B cell (primary cell): ENCODE measurements around the gene ASIC1. TPM values are rescaled to one million over a fixed set of nuclear protein-coding genes. Genes with fewer than 3 reads are reported as not detected.

Experiments
- ATAC-seq: fragments of 200-7000 bp; cut with Tn5 transposase; one replicate; pipeline ENCODE4 v1.10.0; 2021; ENCODE audit warnings: low read depth, mild to moderate bottlenecking, moderate number of reproducible peaks, moderate library complexity
- CTCF ChIA-PET: fragments of 350-600 bp; sonication (Branson Sonifier 250); formaldehyde crosslinking; loops from one replicate; lab custom pipeline; 2021; ENCODE audit warnings: antibody characterized with exemption, inconsistent platforms; lab: Charles Lee
- POLR2A ChIA-PET: fragments of 350-600 bp; sonication (Branson Sonifier 250); formaldehyde crosslinking; loops from one replicate; lab custom pipeline; 2021; ENCODE audit warnings: antibody characterized with exemption; lab: Charles Lee
- DNase-seq: peaks from one replicate; pipeline ENCODE4 v3.0.0; 2013
- H2AFZ ChIP-seq: 2 replicates; pipeline ENCODE4 v1.6.1; 2012; ENCODE audit warnings: mild to moderate bottlenecking, low read depth, low read length; ENCODE audit not compliant: insufficient read depth, poor library complexity, severe bottlenecking
- H3K27ac ChIP-seq, 2 donors: 1 replicate in 1 of 2; 2 replicates in 1 of 2; pipeline ENCODE4 v1.5.1; 2012 to 2013; ENCODE audit warnings: low read length in 2 of 2, mild to moderate bottlenecking in 2 of 2, moderate library complexity in 1 of 2
- H3K27me3 ChIP-seq, 4 experiments: fragments of 200-600 bp in 1 of 4; sonication (generic) in 1 of 4; replicated peaks in 1 of 4; 1 replicate in 2 of 4; 2 replicates in 2 of 4; pipeline versions ENCODE4 v1.6.1 to v1.7.0; 2013 to 2016; ENCODE audit warnings: low read length in 3 of 4, mild to moderate bottlenecking in 2 of 4, mixed read lengths in 1 of 4, moderate library complexity in 1 of 4; ENCODE audit not compliant: insufficient read depth in 4 of 4, control insufficient read depth in 3 of 4; ENCODE audit errors: control extremely low read depth in 1 of 4
- H3K36me3 ChIP-seq, 2 experiments: replicated peaks in 1 of 2; 1 replicate in 1 of 2; 2 replicates in 1 of 2; pipeline versions ENCODE4 v1.6.1 to v1.7.1; 2013; ENCODE audit warnings: low read length in 1 of 2; ENCODE audit not compliant: insufficient read depth in 2 of 2, control insufficient read depth in 1 of 2; ENCODE audit errors: control extremely low read depth in 1 of 2, extremely low read depth in 1 of 2
- H3K4me1 ChIP-seq, 2 donors: fragments of 200-600 bp in 1 of 2; sonication (generic) in 1 of 2; 1 replicate in 1 of 2; 2 replicates in 1 of 2; pipeline versions ENCODE4 v1.5.1 to v1.6.1; 2013 to 2017; ENCODE audit warnings: low read length in 2 of 2; ENCODE audit not compliant: control insufficient read depth in 2 of 2, insufficient read depth in 2 of 2
- H3K4me2 ChIP-seq: replicated peaks from 2 replicates; pipeline ENCODE3; 2012; ENCODE audit warnings: mild to moderate bottlenecking, low read depth, low read length; ENCODE audit not compliant: poor library complexity, severe bottlenecking
- H3K4me3 ChIP-seq, 5 experiments: fragments of 200-600 bp in 1 of 5; sonication (generic) in 1 of 5; 1 replicate in 3 of 5; 2 replicates in 2 of 5; pipeline versions ENCODE4 v1.5.1 to v1.7.0; 2011 to 2016; ENCODE audit warnings: low read length in 4 of 5, mild to moderate bottlenecking in 4 of 5, low read depth in 2 of 5, control low read depth in 1 of 5, moderate library complexity in 1 of 5; ENCODE audit not compliant: insufficient read depth in 1 of 5; ENCODE audit errors: control extremely low read depth in 1 of 5, extremely low read depth in 1 of 5
- H3K79me2 ChIP-seq: fragments of 200-600 bp; sonication (generic); one replicate; pipeline ENCODE4 v1.6.0; 2016; ENCODE audit warnings: low read length; ENCODE audit not compliant: control insufficient read depth, insufficient read depth
- H3K9ac ChIP-seq: fragments of 200-600 bp; sonication (generic); 2 replicates; pipeline ENCODE4 v1.6.1; 2017; ENCODE audit warnings: mild to moderate bottlenecking, low read length, moderate library complexity
- H3K9me3 ChIP-seq, 3 donors: one replicate each; pipeline versions ENCODE4 v1.6.1 to v1.7.1; 2013; ENCODE audit warnings: low read length in 2 of 3; ENCODE audit not compliant: control insufficient read depth in 2 of 3, insufficient read depth in 1 of 3; ENCODE audit errors: control extremely low read depth in 1 of 3
- H4K20me1 ChIP-seq: 2 replicates; pipeline ENCODE4 v1.6.0; 2012; ENCODE audit warnings: mild to moderate bottlenecking, low read length; ENCODE audit not compliant: insufficient read depth, control insufficient read depth, poor library complexity, severe bottlenecking
- H3K27ac Mint-ChIP-seq: one replicate; pipeline ENCODE4 v1.8.0; 2021; ENCODE audit warnings: mixed read lengths
- H3K27me3 Mint-ChIP-seq: one replicate; pipeline ENCODE4 v1.8.0; 2021; ENCODE audit warnings: mixed read lengths
- H3K4me1 Mint-ChIP-seq: one replicate; pipeline ENCODE4 v1.8.0; 2021; ENCODE audit warnings: mixed read lengths
- H3K4me3 Mint-ChIP-seq: one replicate; pipeline ENCODE4 v1.8.0; 2021; ENCODE audit warnings: mixed read lengths
- H3K9me3 Mint-ChIP-seq: one replicate; pipeline ENCODE4 v1.8.0; 2022; ENCODE audit warnings: mixed read lengths; ENCODE audit not compliant: insufficient read depth
- EZH2 ChIP-seq: IDR thresholded peaks from 2 replicates; pipeline ENCODE4 v1.6.1; 2012; ENCODE audit warnings: borderline replicate concordance, low read depth, mild to moderate bottlenecking, moderate library complexity, low read length; ENCODE audit not compliant: insufficient read depth, poor library complexity, severe bottlenecking
- whole genome bisulfite sequencing: methylation state at CpG from one replicate; pipeline ENCODE4 v1.1.5; 2013; ENCODE audit warnings: missing lambda C conversion rate; ENCODE audit not compliant: insufficient coverage; 5-methylcytosine and 5-hydroxymethylcytosine counted together
- intact Hi-C: fragments of 100-400 bp; cut with micrococcal nuclease; formaldehyde crosslinking; loops from one replicate; pipeline ENCODE4 v1.10.0; 2022
- polyA plus RNA-seq: library from polyadenylated mRNA; depleted of rRNA; stranded (reverse); fragments of >200 nt; gene quantifications from 2 replicates; pipeline ENCODE4 v1.2.3, GENCODE V29; 2012
- total RNA-seq, 2 donors: library from RNA; stranded (reverse); fragments of 120-200 nt in 1 of 2; gene quantifications; 1 replicate in 1 of 2; 2 replicates in 1 of 2; pipeline versions ENCODE4 v1.2.3 to v1.2.4, GENCODE V29; 2013 to 2022
- TF ChIP-seq, protein P1 (sequence below): fragments of 200-600 bp; IDR thresholded peaks from one replicate; pipeline ENCODE4 v1.8.0; 2022; ENCODE audit warnings: antibody characterized with exemption, mild to moderate bottlenecking

ASIC1 gene
- total and polyA plus RNA-seq, 2 donors (not counting 1 experiment from before 2014, with no cell fraction given), result not detected

DNA sequence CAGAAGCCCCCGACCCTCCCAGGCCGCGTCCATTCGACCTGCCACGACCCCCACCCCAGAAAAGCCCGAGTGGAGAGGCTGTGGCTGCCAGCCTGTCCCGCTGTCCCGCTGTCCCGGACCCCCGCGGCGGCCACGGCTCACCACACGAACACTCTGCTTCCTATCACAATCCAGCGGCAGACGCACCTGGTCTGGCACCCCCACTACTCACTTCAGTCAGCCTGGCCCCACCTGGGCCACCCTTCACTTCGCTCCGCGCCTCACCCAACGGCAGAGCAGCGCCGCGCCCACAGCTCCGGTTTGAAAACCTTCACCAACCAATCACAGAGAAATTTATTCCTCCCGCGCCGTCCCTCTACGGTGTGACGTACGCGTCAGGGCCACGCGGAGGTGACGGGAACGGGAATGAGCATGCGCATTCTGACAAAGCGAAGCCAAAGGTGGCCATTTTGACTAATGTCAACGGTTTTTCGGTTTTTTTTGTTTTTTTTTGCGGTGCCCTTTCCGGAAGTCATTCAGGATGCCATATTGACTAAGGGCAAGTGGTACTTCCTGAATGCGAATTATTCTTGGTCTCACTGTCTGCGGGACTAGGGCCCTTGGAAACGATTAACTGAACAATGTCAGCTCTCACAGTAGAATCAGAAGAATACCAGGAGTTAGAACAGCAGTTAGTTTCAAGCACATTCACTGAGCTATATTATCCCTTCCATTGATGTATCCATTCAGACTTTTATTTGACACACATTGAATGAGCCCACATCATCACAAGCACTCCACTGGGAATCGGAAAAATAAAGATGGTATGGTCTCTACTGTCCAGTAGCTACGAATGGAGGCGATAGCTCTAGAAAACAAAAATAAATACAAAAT, 32.0 kb upstream of the ASIC1 start, which contains the start of gene RACGAP1:
RACGAP1 (minus strand) TSS at position 308 of the 873 bp plus-strand sequence. CDS start 8,779 bp downstream, outside the sequence.
- Mint-ChIP-seq H3K9me3 (no peaks in the 10 kb centered on the region), H3K4me3 (peak within 1 kb of the TSS; percentile 94), H3K4me1 (peaks cover 17% of the 10 kb centered on the region), H3K27me3 (no peaks in the 10 kb centered on the region), H3K27ac (peak within 1 kb of the TSS; percentile 85)
- H3K79me2 ChIP-seq, result peaks cover 45% of the 10 kb centered on the region
- TF ChIP-seq, protein P1, sequence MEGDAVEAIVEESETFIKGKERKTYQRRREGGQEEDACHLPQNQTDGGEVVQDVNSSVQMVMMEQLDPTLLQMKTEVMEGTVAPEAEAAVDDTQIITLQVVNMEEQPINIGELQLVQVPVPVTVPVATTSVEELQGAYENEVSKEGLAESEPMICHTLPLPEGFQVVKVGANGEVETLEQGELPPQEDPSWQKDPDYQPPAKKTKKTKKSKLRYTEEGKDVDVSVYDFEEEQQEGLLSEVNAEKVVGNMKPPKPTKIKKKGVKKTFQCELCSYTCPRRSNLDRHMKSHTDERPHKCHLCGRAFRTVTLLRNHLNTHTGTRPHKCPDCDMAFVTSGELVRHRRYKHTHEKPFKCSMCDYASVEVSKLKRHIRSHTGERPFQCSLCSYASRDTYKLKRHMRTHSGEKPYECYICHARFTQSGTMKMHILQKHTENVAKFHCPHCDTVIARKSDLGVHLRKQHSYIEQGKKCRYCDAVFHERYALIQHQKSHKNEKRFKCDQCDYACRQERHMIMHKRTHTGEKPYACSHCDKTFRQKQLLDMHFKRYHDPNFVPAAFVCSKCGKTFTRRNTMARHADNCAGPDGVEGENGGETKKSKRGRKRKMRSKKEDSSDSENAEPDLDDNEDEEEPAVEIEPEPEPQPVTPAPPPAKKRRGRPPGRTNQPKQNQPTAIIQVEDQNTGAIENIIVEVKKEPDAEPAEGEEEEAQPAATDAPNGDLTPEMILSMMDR, result no peak
- TF ChIP-seq EZH2, result no peak
- ChIA-PET CTCF (interaction anchor here (0.7 to 2.5 kb wide), 8 partner anchors 13 to 282 kb away, joined by 3 to 17 read pairs (median 4); partner anchors contain the start of genes COX14 and SMARCD1), POLR2A (interaction anchor here (0.6 to 1.4 kb wide), 4 partner anchors 60 to 598 kb away, joined by 3 to 7 read pairs (median 6); partner anchors contain the start of genes COX14 and SMARCD1)
- H4K20me1 ChIP-seq, result no peaks in the 10 kb centered on the region
- no peaks in the 10 kb centered on the region for H3K27me3 ChIP-seq
- peak within 1 kb of the TSS; percentile 85 for H2AFZ ChIP-seq
- intact Hi-C loops, result loop anchor here (1.0 kb wide), 4 partner anchors 60 to 258 kb away; partner anchors contain the start of genes BCDIN3D, LIMA1 and SMARCD1
- DNase-seq, result peak; percentile 99
- no peaks in the 10 kb centered on the region for H3K36me3 ChIP-seq
- H3K9me3 ChIP-seq, result no peaks in the 10 kb centered on the region
- peak; percentile 97 for ATAC-seq
- peak within 1 kb of the TSS; percentile 70 for H3K9ac ChIP-seq
- H3K4me2 ChIP-seq, result peak within 1 kb of the TSS; percentile 84
- H3K4me3 ChIP-seq, result peak within 1 kb of the TSS; percentile 44 to 75 (median 65)
- peak within 1 kb of the TSS; percentile 52 to 63 for H3K27ac ChIP-seq
- WGBS, result 0% methylated on average over 38 of the region's 47 CpGs
- peaks cover 8 to 10% of the 10 kb centered on the region in 2 donors for H3K4me1 ChIP-seq
